Smooth muscle cell (in vitro differentiated cells): ENCODE data around the gene OGFR. TPM values are rescaled to one million over a fixed set of nuclear protein-coding genes. Genes with fewer than 3 reads are reported as not detected.

Experiments used
- DNase-seq: peaks from one replicate; lab custom pipeline; 2025; ENCODE audit not compliant: unreplicated experiment; lab: John Stamatoyannopoulos, UW
- H2AFZ ChIP-seq: fragments of 200-600 bp; sonication (generic); 2 replicates; pipeline ENCODE4 v1.6.0; 2016; ENCODE audit warnings: antibody characterized with exemption, low read depth, mild to moderate bottlenecking
- H3F3A ChIP-seq: fragments of 200-600 bp; sonication (generic); 2 replicates; pipeline ENCODE4 v1.6.0; 2017; ENCODE audit warnings: antibody characterized with exemption, low read depth
- H3K27ac ChIP-seq: fragments of 200-600 bp; sonication (generic); 2 replicates; pipeline ENCODE4 v1.5.1; 2016; ENCODE audit warnings: low read depth, mild to moderate bottlenecking
- H3K27me3 ChIP-seq: fragments of 200-600 bp; sonication (generic); 2 replicates; pipeline ENCODE4 v1.6.1; 2016; ENCODE audit warnings: low read depth, mild to moderate bottlenecking
- H3K36me3 ChIP-seq: fragments of 200-600 bp; sonication (generic); 2 replicates; pipeline ENCODE4 v1.5.1; 2016; ENCODE audit warnings: low read depth
- H3K4me1 ChIP-seq: fragments of 200-600 bp; sonication (generic); 2 replicates; pipeline ENCODE4 v1.5.1; 2016; ENCODE audit warnings: low read depth
- H3K4me2 ChIP-seq: fragments of 200-600 bp; sonication (generic); 2 replicates; pipeline ENCODE4 v1.6.0; 2016; ENCODE audit warnings: mild to moderate bottlenecking
- H3K4me3 ChIP-seq: fragments of 200-600 bp; sonication (generic); 2 replicates; pipeline ENCODE4 v1.5.1; 2016; ENCODE audit warnings: mild to moderate bottlenecking
- H3K79me2 ChIP-seq: fragments of 200-600 bp; sonication (generic); 2 replicates; pipeline ENCODE4 v1.6.0; 2016; ENCODE audit warnings: low read depth, mild to moderate bottlenecking
- H3K9ac ChIP-seq: fragments of 200-600 bp; sonication (generic); 2 replicates; pipeline ENCODE4 v1.6.0; 2016; ENCODE audit warnings: low read depth
- H3K9me3 ChIP-seq: fragments of 200-600 bp; sonication (generic); replicated peaks from 2 replicates; pipeline ENCODE4 v1.5.1; 2016; ENCODE audit warnings: low read depth
- H4K20me1 ChIP-seq: fragments of 200-600 bp; sonication (generic); 2 replicates; pipeline ENCODE4 v1.6.0; 2016; ENCODE audit warnings: low read depth
- WGBS: methylation state at CpG from one replicate; pipeline ENCODE4 v1.1.7; 2016; ENCODE audit warnings: low lambda C conversion rate; 5-methylcytosine and 5-hydroxymethylcytosine counted together
- polyA plus RNA-seq: library from polyadenylated mRNA; unstranded; fragments of >200 nt; fragmentation: Nextera tagmentation; extraction: Ambion mirVana; gene quantifications from 2 replicates; pipeline ENCODE4 v1.2.1, GENCODE V29; 2016
- total RNA-seq: library from RNA; depleted of rRNA; stranded (reverse); fragments of >200 nt; gene quantifications from 2 replicates; pipeline ENCODE4 v1.2.3, GENCODE V29; 2014
- TF ChIP-seq, protein P1 (sequence below): fragments of 200-600 bp; sonication (generic); IDR thresholded peaks from 2 replicates; pipeline ENCODE4 v1.5.1; 2017; ENCODE audit warnings: borderline replicate concordance, mild to moderate bottlenecking, antibody characterized with exemption; ENCODE audit not compliant: insufficient read depth, poor library complexity, severe bottlenecking

OGFR gene
- total and polyA plus RNA-seq, 2 experiments from 2014 or later = 24.4 to 53.2 TPM

DNA sequence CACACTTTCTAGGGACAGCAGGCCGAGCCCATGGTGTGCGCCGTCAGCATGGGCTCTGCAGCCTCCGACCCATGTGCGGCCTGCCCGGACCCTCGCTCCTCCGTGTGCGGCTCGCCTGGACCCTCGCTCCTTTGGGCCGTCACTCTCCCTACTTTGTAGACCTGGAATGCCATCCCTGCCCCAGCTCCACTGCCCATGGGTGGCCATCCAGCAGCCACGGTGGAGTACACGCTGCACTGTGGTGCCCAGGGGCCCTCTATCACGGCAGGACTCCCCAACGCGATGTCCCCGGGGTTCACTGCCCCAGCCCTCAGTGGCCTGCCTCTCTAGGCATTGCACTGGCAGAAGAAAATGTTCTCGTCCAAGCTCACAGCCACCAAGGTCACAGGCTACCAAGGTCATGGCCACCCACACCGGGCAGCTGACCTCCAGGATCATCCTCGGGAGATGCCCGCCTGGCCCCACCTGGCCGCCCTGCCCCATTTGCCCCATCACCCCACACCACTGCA lies 32.5 kb upstream of the OGFR start:
- Histone ChIP-seq H3K36me3 (no peaks in the 10 kb centered on the region), H3K79me2 (no peaks in the 10 kb centered on the region), H3K9ac (no peak overlapping the region), H3F3A (no peaks in the 10 kb centered on the region), H4K20me1 (no peaks in the 10 kb centered on the region), H3K9me3 (no peaks in the 10 kb centered on the region), H2AFZ (no peak overlapping the region), H3K27ac (no peak overlapping the region), H3K4me3 (no peak overlapping the region), H3K4me1 (peaks cover 7% of the 10 kb centered on the region), H3K4me2 (no peak overlapping the region), H3K27me3 (no peaks in the 10 kb centered on the region)
- TF ChIP-seq, protein P1, sequence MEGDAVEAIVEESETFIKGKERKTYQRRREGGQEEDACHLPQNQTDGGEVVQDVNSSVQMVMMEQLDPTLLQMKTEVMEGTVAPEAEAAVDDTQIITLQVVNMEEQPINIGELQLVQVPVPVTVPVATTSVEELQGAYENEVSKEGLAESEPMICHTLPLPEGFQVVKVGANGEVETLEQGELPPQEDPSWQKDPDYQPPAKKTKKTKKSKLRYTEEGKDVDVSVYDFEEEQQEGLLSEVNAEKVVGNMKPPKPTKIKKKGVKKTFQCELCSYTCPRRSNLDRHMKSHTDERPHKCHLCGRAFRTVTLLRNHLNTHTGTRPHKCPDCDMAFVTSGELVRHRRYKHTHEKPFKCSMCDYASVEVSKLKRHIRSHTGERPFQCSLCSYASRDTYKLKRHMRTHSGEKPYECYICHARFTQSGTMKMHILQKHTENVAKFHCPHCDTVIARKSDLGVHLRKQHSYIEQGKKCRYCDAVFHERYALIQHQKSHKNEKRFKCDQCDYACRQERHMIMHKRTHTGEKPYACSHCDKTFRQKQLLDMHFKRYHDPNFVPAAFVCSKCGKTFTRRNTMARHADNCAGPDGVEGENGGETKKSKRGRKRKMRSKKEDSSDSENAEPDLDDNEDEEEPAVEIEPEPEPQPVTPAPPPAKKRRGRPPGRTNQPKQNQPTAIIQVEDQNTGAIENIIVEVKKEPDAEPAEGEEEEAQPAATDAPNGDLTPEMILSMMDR = no peak
- 93% methylated on average over 20 of the region's 23 CpGs for WGBS
- no peak for DNase-seq

DNA sequence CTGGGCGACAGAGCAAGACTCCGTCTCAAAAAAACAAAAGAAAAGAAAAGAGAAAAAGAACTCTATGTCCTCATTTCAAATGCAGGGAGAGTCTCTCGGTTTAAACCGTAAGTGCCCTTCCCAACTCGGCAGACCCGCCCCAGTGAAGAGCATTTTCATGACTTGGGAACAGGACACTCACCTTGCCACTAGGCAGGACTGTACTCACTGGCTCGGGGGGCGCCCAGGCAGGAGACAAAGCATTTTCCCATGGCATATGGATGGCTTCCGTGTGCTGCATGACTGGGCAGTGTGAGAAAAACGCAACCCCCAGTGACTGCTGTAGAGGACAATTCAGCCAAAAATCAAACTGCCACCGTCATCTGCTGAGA lies 32.0 kb upstream of the OGFR start:
- no peaks in the 10 kb centered on the region for H3K36me3 ChIP-seq
- no peak for DNase-seq
- no peaks in the 10 kb centered on the region for H3F3A ChIP-seq
- no peaks in the 10 kb centered on the region for H4K20me1 ChIP-seq
- TF ChIP-seq, protein P1 = no peak
- H3K4me1 ChIP-seq = peaks cover 7% of the 10 kb centered on the region
- H3K4me3 ChIP-seq = no peak overlapping the region
- H3K9me3 ChIP-seq = no peaks in the 10 kb centered on the region
- H3K27ac ChIP-seq = no peak overlapping the region
- WGBS = 93% methylated on average over 11 of the region's 11 CpGs
- no peak overlapping the region for H2AFZ ChIP-seq
- H3K79me2 ChIP-seq = no peaks in the 10 kb centered on the region
- H3K27me3 ChIP-seq = no peaks in the 10 kb centered on the region
- H3K4me2 ChIP-seq = no peak overlapping the region
- H3K9ac ChIP-seq = no peak overlapping the region

GRCh38 chr20:62772990-62773844 lies 31.4 kb upstream of the OGFR start:
- no peaks in the 10 kb centered on the region for H3F3A ChIP-seq
- no peaks in the 10 kb centered on the region for H3K79me2 ChIP-seq
- H3K36me3 ChIP-seq = no peaks in the 10 kb centered on the region
- no peak overlapping the region for H3K9ac ChIP-seq
- no peaks in the 10 kb centered on the region for H3K9me3 ChIP-seq
- TF ChIP-seq, protein P1 = no peak
- H4K20me1 ChIP-seq = no peaks in the 10 kb centered on the region
- DNase-seq = no peak
- no peak overlapping the region for H2AFZ ChIP-seq
- H3K4me3 ChIP-seq = no peak overlapping the region
- WGBS = 85% methylated on average over 19 of the region's 19 CpGs
- no peak overlapping the region for H3K27ac ChIP-seq
- H3K4me1 ChIP-seq = peaks cover 7% of the 10 kb centered on the region
- no peaks in the 10 kb centered on the region for H3K27me3 ChIP-seq
- no peak overlapping the region for H3K4me2 ChIP-seq
